Cortex of kidney (tissue), 1 donor: ENCODE measurements around the gene TFCP2L1.

ENCODE experiments used
- DNase-seq: peaks from one replicate; lab custom pipeline; 2025; lab: John Stamatoyannopoulos, UW

TFCP2L1 gene

DNA sequence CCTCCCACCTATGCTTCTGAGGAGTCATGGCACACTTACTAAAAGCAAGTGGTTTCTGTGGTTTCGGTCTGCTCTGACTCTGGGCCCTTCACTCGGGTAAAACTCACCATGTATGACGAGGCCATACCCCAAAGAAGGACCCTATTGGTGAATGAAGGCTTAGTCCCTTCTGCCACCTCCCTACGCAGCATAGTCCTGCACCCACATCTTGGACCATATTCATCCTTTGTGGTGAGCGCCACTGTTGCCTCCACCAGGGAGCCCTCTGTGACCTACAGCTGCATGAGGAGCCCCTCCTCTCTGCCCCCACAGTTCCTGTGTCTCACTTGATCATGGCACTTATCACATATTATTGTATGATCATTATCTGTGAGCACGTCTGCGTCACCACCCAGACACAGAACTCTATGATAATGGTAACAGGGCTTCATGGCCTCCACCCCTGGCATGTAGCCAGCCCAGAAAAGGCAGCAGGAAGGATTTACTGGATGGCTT lies 113.3 kb downstream of the TFCP2L1 start:
- no peak for DNase-seq

DNA sequence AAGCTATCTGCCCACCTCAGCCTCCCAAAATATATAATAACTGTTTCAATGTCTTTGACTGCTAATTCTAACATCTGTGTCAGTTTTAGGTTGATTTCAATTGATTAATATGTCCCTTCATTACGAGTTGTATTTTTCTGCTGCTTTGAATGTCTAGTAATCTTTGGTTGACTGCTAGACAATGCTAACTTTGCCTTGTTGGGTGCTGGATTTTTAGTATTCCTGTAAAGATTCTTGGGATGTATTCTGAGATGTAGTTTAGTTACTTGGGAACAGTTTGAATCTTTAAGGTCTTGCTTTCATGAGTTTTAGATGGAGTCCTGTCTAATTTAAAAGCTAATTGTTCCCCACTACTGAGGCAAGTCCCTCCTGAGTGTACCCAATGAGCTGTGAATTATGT lies 114.4 kb downstream of the TFCP2L1 start:
- no peak for DNase-seq

DNA sequence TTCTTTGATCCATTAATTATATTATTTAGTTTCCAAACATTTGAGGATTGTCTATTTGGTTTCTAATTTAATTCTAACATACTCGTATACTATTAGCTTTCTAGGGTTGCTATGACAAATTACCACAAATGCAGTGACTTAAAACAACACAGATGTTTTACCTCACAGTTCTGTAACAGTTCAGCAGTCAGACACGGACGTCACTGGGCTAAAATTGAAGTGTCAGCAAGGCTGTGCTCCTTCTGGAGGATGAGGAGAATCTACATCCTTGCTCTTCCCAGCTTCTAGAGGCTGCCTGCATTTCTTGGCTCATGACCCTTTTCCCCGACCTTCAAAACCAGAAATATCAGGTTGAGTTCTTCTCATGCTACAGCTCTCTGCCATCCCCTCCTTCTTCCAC lies 117.6 kb downstream of the TFCP2L1 start:
- DNase-seq: no peak
